HG03103 (cell line): ENCODE data around the gene PHF10.

ENCODE experiments used
- ATAC-seq: cut with Tn5 transposase; IDR thresholded peaks from one replicate; pipeline ENCODE4 v1.9.1; 2021; ENCODE audit warnings: low read depth; ENCODE audit not compliant: unreplicated experiment

The PHF10 gene

DNA sequence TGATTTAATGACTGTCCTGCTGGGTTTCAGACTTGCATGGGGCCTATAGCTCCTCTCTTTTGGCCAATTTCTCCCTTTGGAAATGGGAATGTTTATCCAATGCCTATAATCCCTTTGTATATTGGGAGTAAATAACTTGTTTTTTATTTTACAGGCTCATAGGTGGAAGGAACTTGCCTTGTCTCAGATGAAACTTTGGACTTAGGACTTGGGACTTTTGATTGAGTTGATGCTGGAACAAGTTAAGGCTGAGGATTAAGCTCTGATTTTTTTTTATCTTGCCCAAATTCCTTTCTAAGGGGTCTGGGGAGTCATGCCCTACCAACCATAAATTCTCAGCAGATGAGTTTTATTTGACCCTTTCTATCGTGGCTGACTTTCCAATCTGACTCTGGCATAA is 46.0 kb downstream of the PHF10 start:
- ATAC-seq: no peak

DNA sequence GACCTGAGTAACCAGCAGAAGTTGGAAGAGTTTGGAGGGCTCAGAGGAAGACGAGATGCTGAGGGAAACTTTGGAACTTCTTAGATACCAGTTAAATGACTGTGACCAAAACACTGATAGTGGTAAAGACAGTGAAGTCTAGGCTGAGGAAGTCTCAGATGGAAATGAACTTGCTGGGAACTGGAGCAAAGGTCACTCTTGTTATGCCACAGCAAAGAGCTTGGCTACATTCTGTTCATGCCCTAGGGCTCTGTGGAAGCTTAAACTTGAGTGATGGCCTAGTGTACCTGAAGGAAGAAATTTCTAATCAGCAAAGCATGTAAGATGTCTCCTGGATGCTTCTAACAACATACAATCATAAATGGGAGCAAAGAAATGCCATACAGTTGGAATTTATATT is 47.2 kb downstream of the PHF10 start:
- no peak for ATAC-seq

DNA sequence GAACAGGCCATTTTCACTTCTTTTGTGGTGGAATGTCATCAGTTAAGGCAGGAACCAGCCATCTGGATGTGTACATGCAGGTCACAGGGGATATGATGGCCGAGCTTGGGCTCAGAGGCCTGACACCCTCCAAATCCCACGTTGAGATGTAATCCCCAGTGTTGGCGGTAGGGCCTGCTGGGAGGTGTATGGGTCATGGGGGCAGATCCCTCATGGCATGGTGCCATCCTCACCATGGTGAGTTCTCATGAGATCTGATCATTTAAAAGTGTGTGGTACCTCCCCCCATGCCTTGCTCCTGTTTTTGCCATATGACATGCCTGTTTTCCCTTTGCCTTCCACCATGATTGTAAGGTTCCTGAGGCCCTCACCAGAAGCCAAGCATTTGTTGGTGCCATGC is 49.3 kb downstream of the PHF10 start:
- ATAC-seq: no peak

DNA sequence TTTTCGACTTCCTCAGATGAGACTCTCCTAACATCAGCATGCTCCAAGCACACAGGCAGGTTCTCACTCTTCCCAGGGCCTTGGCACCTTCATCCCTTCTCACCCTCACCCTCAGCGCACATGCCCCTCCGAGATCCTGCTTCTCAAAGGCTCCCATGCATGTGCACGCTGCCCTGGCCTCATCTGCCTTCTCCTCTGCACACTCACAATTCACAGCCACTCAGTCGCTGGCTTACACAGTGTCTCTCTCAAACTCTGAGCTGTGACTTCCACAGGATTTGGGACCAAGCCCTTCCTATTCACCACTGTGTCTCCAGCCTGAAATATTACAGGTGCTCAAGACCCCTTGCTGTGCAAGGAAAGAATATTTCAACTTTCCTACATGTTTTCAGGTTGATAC is 52.7 kb downstream of the PHF10 start:
- ATAC-seq: no peak

DNA sequence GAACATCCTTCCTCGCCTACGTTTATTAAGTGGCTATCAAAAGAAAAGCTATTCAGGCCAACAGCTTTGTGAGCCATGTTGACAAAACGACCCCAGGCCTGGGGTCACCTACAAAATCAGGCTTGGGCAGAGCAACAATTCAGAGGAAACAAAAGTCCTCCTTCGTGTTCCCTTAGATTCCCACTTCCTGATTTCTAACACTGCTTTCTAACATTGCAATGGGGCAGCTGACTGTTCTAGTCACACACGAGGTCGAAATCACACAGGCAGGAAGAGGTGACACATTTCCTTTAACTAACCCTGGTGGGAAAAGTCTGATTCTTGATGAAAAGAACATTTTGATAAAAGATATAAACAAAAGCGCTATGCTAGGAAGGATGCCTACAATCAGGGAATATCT is 54.4 kb downstream of the PHF10 start:
- no peak for ATAC-seq

DNA sequence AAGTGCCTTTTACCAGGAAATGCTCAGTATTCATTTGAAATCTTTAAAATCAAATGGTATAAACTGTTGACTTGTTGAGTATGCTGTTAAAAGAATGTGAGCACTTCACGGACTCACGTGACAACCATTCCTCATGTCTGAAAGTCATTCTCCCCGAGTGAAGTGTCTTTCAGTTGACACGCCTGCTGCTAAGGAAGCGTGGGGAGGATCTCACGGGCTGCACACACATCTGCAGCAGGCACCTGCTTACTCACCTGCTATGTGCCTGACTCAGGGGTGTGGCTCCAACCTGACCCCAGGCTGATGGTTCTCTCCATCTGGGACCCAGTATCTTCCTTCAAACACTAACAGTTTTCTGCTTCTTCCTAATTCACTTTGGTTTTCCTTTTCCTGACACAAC is 55.2 kb downstream of the PHF10 start:
- ATAC-seq: no peak

DNA sequence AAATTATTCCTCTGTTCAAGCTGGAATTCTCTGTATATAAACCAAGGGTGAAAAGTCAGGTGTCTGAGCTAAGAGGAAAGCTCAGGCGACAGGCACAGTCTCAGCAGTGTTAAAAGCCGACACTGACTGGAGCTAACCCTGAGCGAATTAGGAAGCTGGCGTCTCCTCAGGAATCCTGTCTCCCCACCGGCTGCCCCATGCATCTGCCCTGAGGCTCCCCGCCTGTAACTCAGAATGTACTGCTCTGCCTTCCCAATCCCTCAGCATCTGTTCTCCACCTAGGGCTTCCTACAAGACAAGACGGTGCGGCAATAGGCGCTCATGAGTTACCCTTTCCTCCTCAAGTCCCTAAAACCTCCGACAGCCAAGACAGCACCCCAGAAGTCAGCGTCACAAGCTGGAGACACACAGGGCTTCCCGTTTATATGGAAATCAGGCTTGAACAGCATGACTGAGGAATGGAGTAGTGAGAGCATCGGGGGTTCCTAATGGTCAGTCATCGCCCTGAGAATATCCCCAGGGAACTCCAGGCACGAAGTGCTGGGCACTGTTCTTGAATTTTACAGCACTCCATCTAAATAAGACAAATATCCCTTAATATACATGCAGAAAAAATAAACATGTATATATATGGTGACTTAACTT is 56.0 kb downstream of the PHF10 start:
- no peak for ATAC-seq

DNA sequence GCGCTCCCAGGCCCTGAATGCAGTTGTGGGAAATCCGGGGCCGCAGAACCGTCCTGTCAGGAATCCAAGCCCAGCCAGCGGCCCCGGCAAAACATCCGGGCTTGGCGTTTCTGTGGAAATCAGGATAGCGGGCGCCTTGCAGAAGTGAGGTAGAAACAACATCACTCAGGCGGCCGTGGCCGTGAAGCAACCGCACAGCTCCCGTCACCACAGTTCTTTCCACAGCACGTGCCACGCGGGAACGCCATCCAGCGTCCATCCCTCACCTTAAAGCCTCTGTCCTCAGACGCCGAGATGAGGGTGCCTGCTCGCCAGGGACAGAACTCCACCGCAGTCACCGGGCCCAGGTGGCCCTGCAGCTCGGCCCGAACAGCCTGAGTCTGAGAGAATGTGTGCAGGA is 56.6 kb downstream of the PHF10 start:
- no peak for ATAC-seq

DNA sequence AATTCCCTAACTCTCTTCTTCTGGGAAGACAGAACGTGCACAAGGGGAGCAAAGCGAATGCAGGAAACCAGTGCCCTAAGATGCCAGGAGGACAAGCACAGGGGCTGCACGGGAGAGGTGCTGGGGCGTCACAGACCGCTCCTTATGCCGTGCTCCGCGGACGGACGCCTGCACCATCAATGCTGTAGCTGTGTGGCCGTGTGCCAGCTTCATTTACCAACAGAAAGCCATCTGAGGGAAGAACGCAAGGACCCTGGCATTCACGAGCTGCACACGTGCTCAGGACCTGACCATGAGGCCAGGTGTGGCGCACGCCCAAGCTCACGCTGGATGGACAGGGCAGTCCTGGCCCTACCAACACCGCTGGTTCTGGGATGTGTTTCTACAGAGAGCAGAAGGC is 57.9 kb downstream of the PHF10 start:
- no peak for ATAC-seq

DNA sequence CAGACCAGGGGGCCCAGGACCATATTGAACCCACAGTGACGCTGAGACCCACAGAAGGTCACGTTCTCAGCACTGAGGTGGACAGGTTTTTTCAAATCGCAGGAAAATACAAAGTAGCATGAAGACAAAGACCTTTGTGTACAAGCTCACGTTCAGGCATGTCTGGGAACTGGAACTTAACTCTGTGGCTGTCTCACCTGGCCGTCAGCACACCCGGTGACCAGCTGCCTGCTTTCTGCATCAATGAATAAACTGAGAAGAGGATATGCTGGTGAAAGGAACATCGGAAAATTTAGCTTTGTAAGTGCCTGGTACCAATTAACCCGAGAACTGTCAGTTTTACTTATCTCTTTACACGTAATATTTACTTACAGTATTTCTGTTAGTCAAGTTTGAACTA is 59.0 kb downstream of the PHF10 start:
- ATAC-seq: no peak

DNA sequence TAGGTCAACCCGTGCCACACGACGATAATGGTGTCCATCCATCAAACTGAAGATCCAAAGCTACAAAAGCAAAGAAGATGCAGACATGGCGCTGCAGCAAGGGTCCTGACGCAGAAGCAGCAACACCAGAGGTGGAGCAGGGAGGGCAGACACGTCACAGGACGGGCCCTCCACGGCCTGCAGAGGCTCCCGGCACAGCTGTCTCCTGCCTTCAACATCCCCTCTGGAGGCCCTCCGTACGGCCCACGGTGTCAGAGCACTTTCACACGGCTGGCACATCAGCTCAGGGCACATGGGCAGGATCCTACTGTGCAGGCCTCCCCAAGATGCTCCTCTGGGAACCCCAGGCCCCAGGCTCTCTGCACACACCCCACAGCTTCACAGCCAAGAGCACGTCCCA is 60.1 kb downstream of the PHF10 start:
- no peak for ATAC-seq

DNA sequence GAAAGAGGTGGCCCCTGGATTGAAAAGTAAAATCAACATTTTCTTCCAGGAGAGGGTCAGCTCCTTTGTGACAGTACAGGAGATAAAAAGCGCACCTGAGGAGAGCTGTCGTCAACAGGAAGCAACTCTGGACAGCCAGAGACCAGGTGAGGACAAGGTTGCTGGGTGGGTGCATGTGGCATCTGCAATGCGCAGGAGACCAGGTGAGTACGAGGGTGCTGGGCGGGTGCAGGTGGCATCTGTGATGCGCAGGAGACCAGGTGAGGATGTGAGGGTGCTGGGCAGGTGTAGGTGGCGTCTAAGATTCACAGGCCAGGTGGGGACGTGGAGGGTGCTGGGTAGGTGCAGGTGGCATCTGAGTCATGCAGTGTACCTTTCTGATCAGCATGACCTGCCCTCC is 60.8 kb downstream of the PHF10 start:
- no peak for ATAC-seq

DNA sequence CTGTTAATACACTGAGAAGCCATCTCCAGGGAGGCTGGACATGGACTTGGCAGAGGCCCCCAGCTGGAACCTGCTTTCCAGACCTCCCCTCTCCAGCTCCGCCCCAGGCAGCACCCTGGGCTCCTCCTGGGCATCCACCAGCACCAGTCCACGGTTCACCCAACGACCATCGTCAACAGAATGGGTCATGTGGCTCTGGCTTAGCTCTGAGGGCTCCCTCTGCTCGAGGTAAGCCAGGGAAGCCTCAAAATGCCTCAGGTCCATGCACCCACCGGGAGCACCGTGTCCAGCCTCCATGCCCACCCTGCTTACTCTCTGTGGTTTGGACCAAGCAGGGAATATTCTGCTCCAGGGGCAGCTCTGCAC is 62.9 kb downstream of the PHF10 start:
- ATAC-seq: no peak

DNA sequence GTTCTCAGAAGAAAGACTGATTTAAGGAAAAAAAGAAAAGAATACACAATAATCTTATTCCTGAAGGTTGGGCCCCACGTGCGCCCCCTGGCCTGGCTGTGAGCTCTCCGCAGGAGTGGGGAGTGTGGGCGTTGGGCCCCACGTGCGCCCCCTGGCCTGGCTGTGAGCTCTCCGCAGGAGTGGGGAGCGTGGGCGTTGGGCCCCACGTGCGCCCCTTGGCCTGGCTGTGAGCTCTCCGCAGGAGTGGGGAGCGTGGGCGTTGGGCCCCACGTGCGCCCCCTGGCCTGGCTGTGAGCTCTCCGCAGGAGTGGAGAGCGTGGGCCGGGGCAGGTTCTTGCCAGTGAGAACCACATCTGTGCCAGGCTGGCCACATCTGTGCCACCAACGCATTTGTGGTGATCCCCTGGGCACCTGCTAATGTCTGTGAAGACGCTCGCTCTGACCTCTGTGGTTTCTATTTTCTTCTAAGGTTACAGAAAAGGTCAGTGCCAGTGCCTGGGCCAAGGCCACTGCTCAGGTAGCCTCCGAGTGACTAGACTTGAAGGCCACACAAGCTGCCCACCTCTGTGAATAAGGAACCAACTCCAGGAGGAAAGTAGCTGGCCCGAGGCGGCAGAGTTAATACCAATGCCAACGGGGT is 63.4 kb downstream of the PHF10 start:
- no peak for ATAC-seq

DNA sequence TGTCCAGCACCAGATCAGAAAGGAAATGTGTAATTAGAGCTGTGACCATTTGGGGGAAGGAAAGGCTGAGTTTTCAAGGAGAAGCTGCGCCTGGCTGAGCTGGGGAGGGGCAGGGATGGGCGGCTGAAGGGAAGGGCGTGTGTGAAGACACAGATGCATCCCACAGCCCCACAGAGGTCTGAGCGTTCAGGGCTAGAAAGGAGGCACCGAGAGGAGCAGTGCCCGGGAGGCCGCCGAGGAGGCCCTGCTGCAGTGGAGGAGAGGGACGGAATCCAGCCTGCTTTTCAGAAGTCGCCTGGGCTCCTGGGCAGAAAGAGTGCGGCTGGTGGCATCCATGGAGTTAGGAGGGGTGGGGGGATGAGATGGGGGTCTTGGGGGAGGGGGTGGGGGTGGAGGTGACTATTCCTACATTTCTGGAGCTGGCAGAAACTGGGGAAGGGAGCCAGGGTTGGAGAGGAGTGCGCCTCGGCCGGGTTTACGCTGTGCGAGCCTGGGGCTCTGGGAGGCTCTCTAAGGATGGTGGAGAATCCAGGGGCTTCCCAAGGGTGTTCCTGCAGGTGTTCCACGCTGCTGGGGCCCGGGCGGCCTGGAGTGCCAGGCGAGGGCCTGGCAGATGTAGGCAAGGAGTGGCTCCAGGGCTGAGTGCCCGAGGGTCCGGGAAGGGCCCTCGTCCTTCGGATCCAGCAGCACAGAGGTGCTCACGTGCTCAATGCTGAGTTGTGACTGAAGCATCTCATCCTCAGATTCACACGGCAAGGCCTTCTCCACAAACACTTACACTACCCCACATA is 64.3 kb downstream of the PHF10 start:
- no peak for ATAC-seq

DNA sequence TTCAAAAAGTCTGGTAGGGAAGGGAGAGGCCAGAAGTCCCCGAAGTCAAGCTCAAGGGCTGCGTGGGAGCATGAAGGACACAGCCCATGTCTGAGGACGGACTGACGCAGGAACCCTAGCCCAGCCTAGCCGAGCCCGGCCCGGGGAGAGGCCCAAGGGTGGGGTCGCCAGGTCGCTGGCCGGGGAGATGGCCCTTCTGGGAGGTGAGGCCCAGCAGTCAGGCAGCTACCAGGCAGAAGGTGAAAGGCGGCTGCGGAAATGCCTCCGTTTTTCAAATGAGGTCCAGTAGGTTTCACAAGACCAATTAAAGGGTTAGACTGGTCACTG is 67.1 kb downstream of the PHF10 start:
- ATAC-seq: no peak

DNA sequence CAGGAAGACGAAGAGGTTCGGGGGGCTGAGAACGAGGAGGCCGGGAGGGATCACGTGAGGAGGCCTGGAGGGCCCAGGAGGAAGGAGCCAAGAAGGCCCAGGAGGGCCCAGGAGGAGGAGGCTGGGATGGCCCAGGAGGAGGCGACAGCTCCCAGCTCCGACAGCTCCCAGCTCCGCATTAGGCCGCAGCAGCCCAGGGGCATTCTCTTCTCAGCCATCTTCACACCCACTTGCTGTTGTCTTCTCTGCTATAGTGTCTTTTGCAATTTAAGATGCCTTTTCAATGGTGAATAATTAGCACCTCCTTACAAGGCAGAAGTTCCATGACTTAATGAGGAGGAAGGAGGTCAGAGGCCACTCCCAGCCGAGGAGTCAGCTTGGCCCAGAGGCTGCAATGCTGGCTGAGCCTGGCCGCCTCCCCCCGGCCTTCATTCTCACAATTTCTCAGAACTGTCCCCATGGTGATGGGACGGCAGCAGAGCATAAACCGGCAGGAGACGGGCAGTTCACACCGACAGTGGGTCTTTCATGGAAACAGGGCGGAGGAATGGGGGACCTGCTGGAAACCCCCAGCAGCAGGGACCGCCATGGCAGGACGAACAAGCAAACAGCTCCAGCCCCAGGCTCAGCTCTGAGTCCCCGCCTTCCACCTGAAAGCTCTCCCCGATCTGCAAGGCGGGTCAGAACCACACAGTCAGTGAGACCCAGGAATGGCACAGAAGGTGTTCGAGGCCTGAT is 67.6 kb downstream of the PHF10 start:
- no peak for ATAC-seq

DNA sequence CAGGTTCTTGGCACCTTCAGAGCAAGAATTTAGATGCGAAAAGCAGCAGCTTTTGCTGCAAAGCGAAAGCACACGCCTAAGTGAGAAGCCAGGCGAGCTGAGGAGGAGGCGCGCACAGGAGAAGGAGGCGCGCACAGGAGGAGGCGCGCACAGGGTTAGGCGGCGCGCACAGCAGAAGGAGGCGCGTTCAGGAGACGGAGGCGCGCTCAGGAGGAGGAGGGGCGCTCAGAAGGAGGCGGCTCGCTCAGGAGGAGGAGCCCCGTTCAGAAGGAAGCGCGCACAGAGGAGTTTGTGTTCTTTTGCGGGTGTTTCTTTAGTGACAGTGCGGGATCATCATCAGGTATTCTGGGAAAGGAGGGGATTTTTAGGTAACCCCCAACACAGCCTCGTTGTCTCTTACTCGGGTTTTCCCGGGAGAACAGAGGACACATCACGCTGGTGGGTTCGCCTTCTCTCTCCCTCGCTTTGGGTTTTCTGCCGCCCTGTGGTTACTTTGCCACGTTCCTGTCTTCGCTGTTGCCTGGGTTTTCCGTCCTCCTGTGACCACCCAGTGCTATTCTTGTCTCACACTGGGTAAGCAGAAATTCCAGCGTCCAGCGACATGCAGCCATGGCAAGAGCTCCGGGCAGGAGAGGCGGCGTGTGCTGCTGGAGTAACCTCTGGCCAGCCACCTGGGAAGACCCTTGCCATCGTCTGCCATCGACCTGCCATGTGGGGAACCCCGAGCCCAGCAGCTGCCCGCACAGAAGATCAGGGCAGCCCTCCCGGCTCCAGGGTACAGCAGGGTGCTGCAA is 69.5 kb downstream of the PHF10 start:
- peak; percentile 92 for ATAC-seq
